ENCODE results near the gene CACNA1C. TPM values are rescaled to one million over a fixed set of nuclear protein-coding genes. Genes with fewer than 3 reads are reported as not detected.
A peak's percentile ranks its signal among the peaks of the same experiment; 100 is the strongest.

The CACNA1C gene
- total RNA-seq, 4 donors from 2014 or later: 2.0 to 4.2 (median 2.5) TPM

- TF ChIP-seq POLR2A (IDR thresholded peaks at IDR 0.05) (no peak), CTCF (IDR thresholded peaks at IDR 0.05) (no peak)
- no peaks in the 10 kb centered on the region for H3K9me3 ChIP-seq
- H3K4me1 ChIP-seq: no peaks in the 10 kb centered on the region
- intact Hi-C loops (cut with DNase I): no loop called here
- H3K27ac ChIP-seq: no peak overlapping the region
- no peak for DNase-seq
- no peaks in the 10 kb centered on the region for H3K36me3 ChIP-seq
- no peak overlapping the region for H3K4me3 ChIP-seq (replicated peaks in 1 of 3)
- 89 to 93% methylated on average over 7 of the region's 7 CpGs for WGBS, 2 donors
- H3K27me3 ChIP-seq: no peaks in the 10 kb centered on the region
Measured at GRCh38 chr12:2047752-2048151, 5.0 kb upstream of the CACNA1C start.

GRCh38 chr12:2049604-2050540 is 2.9 kb upstream of the CACNA1C start:
- no peaks in the 10 kb centered on the region for H3K36me3 ChIP-seq
- no peak overlapping the region for H3K4me3 ChIP-seq (replicated peaks in 1 of 3)
- no peaks in the 10 kb centered on the region for H3K27me3 ChIP-seq
- intact Hi-C loops (cut with DNase I): loop anchor here (10.0 kb wide), 2 partner anchors 225 to 535 kb away; no protein-coding TSS in a partner anchor
- H3K27ac ChIP-seq: no peak overlapping the region
- H3K9me3 ChIP-seq: no peaks in the 10 kb centered on the region
- WGBS, 2 donors: 76 to 78% methylated on average over 8 of the region's 8 CpGs
- TF ChIP-seq POLR2A (IDR thresholded peaks at IDR 0.05) (no peak), CTCF (IDR thresholded peaks at IDR 0.05) (no peak)
- no peak for DNase-seq
- peaks cover 0 to 8% of the 10 kb centered on the region in 2 donors for H3K4me1 ChIP-seq

GRCh38 chr12:2051700-2052621 is 826 bp upstream of the CACNA1C start:
- Histone ChIP-seq H3K27ac (no peak overlapping the region), H3K4me3 (replicated peaks in 1 of 3) (peak overlapping the region in 1 of 3 donors; percentile 17), H3K4me1 (peaks cover 0 to 8% of the 10 kb centered on the region in 2 donors), H3K27me3 (no peaks in the 10 kb centered on the region), H3K9me3 (no peaks in the 10 kb centered on the region), H3K36me3 (no peaks in the 10 kb centered on the region)
- TF ChIP-seq CTCF (IDR thresholded peaks at IDR 0.05) (no peak), POLR2A (IDR thresholded peaks at IDR 0.05) (no peak)
- 15 to 18% methylated on average over 26 to 29 of the region's 52 CpGs for WGBS, 2 donors
- intact Hi-C loops (cut with DNase I): loop anchor here (10.0 kb wide), 2 partner anchors 223 to 533 kb away; no protein-coding TSS in a partner anchor
- DNase-seq: no peak

GRCh38 chr12:2053691-2054090 is 904 bp downstream of the CACNA1C start:
- H3K9me3 ChIP-seq: no peaks in the 10 kb centered on the region
- TF ChIP-seq CTCF (IDR thresholded peaks at IDR 0.05) (no peak), POLR2A (IDR thresholded peaks at IDR 0.05) (no peak)
- no peak for DNase-seq
- no peaks in the 10 kb centered on the region for H3K27me3 ChIP-seq
- intact Hi-C loops (cut with DNase I): loop anchor here (10.0 kb wide), 2 partner anchors 221 to 531 kb away; no protein-coding TSS in a partner anchor
- H3K4me3 ChIP-seq (replicated peaks in 1 of 3): peak overlapping the region in 1 of 3 donors; percentile 37
- peaks cover 0 to 8% of the 10 kb centered on the region in 2 donors for H3K4me1 ChIP-seq
- WGBS, 2 donors: 1% methylated on average over 29 of the region's 60 CpGs; no CpG with 5 or more reads in 1 of the 2 donors
- no peak overlapping the region for H3K27ac ChIP-seq
- no peaks in the 10 kb centered on the region for H3K36me3 ChIP-seq
